SK-N-SH (cell line): Measurements from ENCODE around the gene F7. TPM values are rescaled to one million over a fixed set of nuclear protein-coding genes. Genes with fewer than 3 reads are reported as not detected.
"Not testable (repeated sequence)": the region's sequence is repeated elsewhere in the genome, so short reads cannot be mapped to it uniquely, and the experiment has no call there.

Source experiments
- CTCF ChIA-PET: fragments of 300-600, 350-600 bp; formaldehyde crosslinking; extraction: SDS; loops from one replicate; lab custom pipeline; 2021; lab: Yijun Ruan, JAX
- POLR2A ChIA-PET: fragments of 350-600 bp; sonication (Branson Sonifier 250); formaldehyde crosslinking; extraction: SDS; loops from one replicate; lab custom pipeline; 2020; ENCODE audit warnings: antibody characterized with exemption, inconsistent platforms; lab: Yijun Ruan, JAX
- DNase-seq: peaks from one replicate; pipeline ENCODE4 v3.0.0; 2012
- H2AFZ ChIP-seq: fragments of 200-600 bp; sonication (generic); 2 replicates; pipeline ENCODE4 v1.8.1; 2016; ENCODE audit warnings: antibody characterized with exemption, mild to moderate bottlenecking, low read depth
- H3F3A ChIP-seq: fragments of 200-600 bp; sonication (generic); replicated peaks from 2 replicates; pipeline ENCODE3; 2016; ENCODE audit warnings: antibody characterized with exemption, mild to moderate bottlenecking; ENCODE audit not compliant: insufficient read depth
- H3K27ac ChIP-seq, 2 experiments: fragments of 200-500 bp in 1 of 2; fragments of 200-600 bp in 1 of 2; sonication (Bioruptor generic) in 1 of 2; sonication (generic), shearing (Covaris generic) in 1 of 2; 2 replicates each; pipeline versions ENCODE4 v1.5.1 to v1.6.1; 2014 to 2016; ENCODE audit warnings: low read depth in 2 of 2, inconsistent platforms in 1 of 2, low read length in 1 of 2, mild to moderate bottlenecking in 1 of 2, mixed read lengths in 1 of 2
- H3K27me3 ChIP-seq: fragments of 200-600 bp; sonication (generic), shearing (Covaris generic); 2 replicates; pipeline ENCODE4 v1.6.1; 2016; ENCODE audit warnings: mixed run types; ENCODE audit not compliant: insufficient read depth
- H3K36me3 ChIP-seq, 2 experiments: fragments of 200-500 bp in 1 of 2; fragments of 200-600 bp in 1 of 2; sonication (Bioruptor generic) in 1 of 2; sonication (generic) in 1 of 2; replicated peaks in 1 of 2; 2 replicates each; pipeline versions ENCODE3 to v1.5.1; 2014 to 2016; ENCODE audit warnings: low read length in 1 of 2, mild to moderate bottlenecking in 1 of 2; ENCODE audit not compliant: insufficient read depth in 2 of 2, control insufficient read depth in 1 of 2
- H3K4me1 ChIP-seq, 2 experiments: fragments of 200-500 bp in 1 of 2; fragments of 200-600 bp in 1 of 2; sonication (Bioruptor generic) in 1 of 2; sonication (generic), shearing (Covaris generic) in 1 of 2; 2 replicates each; pipeline versions ENCODE4 v1.5.1 to v1.6.1; 2014 to 2016; ENCODE audit warnings: low read depth in 1 of 2, low read length in 1 of 2, mixed run types in 1 of 2; ENCODE audit not compliant: insufficient read depth in 2 of 2, control insufficient read depth in 1 of 2
- H3K4me2 ChIP-seq: fragments of 200-600 bp; sonication (generic), shearing (Covaris generic); 2 replicates; pipeline ENCODE4 v1.6.1; 2017; ENCODE audit warnings: mixed run types
- H3K4me3 ChIP-seq, 2 experiments: fragments of 200-500 bp in 1 of 2; fragments of 200-600 bp in 1 of 2; sonication (Bioruptor generic) in 1 of 2; sonication (generic), shearing (Covaris generic) in 1 of 2; 2 replicates each; pipeline versions ENCODE4 v1.5.1 to v1.8.1; 2014 to 2016; ENCODE audit warnings: low read depth in 2 of 2, inconsistent platforms in 1 of 2, low read length in 1 of 2, mild to moderate bottlenecking in 1 of 2, mixed read lengths in 1 of 2, moderate library complexity in 1 of 2
- H3K79me2 ChIP-seq: fragments of 200-600 bp; sonication (generic); 2 replicates; pipeline ENCODE4 v1.8.1; 2017; ENCODE audit warnings: mild to moderate bottlenecking; ENCODE audit not compliant: insufficient read depth
- H3K9ac ChIP-seq: fragments of 200-600 bp; sonication (generic); 2 replicates; pipeline ENCODE4 v1.6.1; 2017; ENCODE audit warnings: mixed run types
- H3K9me2 ChIP-seq: fragments of 200-600 bp; sonication (generic); 2 replicates; pipeline ENCODE4 v1.6.1; 2017; ENCODE audit warnings: mixed run types
- H3K9me3 ChIP-seq: fragments of 200-600 bp; sonication (generic); 2 replicates; pipeline ENCODE4 v1.6.1; 2017; ENCODE audit warnings: mixed run types, mild to moderate bottlenecking, moderate library complexity
- H4K20me1 ChIP-seq: fragments of 200-600 bp; sonication (generic); 2 replicates; pipeline ENCODE4 v1.6.1; 2017; ENCODE audit warnings: mild to moderate bottlenecking, mixed run types; ENCODE audit not compliant: insufficient read depth
- EP300 ChIP-seq, 2 experiments: IDR thresholded peaks; 2 replicates each; pipeline versions ENCODE4 v1.4.0 to v1.6.1; 2012; ENCODE audit warnings: borderline replicate concordance in 1 of 2, low read depth in 1 of 2, low read length in 1 of 2
- EZH2phosphoT487 ChIP-seq: fragments of 200-600 bp; sonication (generic); IDR thresholded peaks from 2 replicates; pipeline ENCODE4 v1.6.1; 2017; ENCODE audit warnings: low read depth, mixed run types, mild to moderate bottlenecking, antibody characterized with exemption, moderate library complexity, borderline replicate concordance
- FOXM1 ChIP-seq: IDR thresholded peaks from 2 replicates; pipeline ENCODE4 v1.4.0; 2012; ENCODE audit warnings: low read depth, mild to moderate bottlenecking
- GABPA ChIP-seq: IDR thresholded peaks from 2 replicates; pipeline ENCODE4 v1.4.0; 2012; ENCODE audit warnings: low read depth, mild to moderate bottlenecking
- JUND ChIP-seq: IDR thresholded peaks from 2 replicates; pipeline ENCODE4 v1.4.0; 2012
- NFIC ChIP-seq: IDR thresholded peaks from 2 replicates; pipeline ENCODE4 v1.4.0; 2012; ENCODE audit warnings: borderline replicate concordance
- NRF1 ChIP-seq: IDR thresholded peaks from 2 replicates; pipeline ENCODE4 v1.6.1; 2012; ENCODE audit warnings: low read depth, mild to moderate bottlenecking, low read length
- POLR2AphosphoS5 ChIP-seq: IDR thresholded peaks from 2 replicates; pipeline ENCODE4 v1.6.1; 2012; ENCODE audit warnings: low read depth, low read length
- RXRA ChIP-seq: IDR thresholded peaks from 2 replicates; pipeline ENCODE4 v1.4.0; 2012; ENCODE audit warnings: low read depth, mild to moderate bottlenecking, borderline replicate concordance
- TCF12 ChIP-seq: IDR thresholded peaks from 2 replicates; pipeline ENCODE4 v1.4.0; 2012
- TEAD4 ChIP-seq: IDR thresholded peaks from 2 replicates; pipeline ENCODE4 v1.4.0; 2012; ENCODE audit warnings: mild to moderate bottlenecking, borderline replicate concordance; ENCODE audit not compliant: insufficient read depth
- WGBS: methylation state at CpG from one replicate; pipeline ENCODE4 v1.1.6; 2017; ENCODE audit warnings: low lambda C conversion rate; 5-methylcytosine and 5-hydroxymethylcytosine counted together
- polyA plus RNA-seq, 3 experiments: library from polyadenylated mRNA; depleted of rRNA; stranded (reverse); fragments of >200 nt; gene quantifications; 2 replicates each; pipeline ENCODE4 v1.2.3, GENCODE V29; 2012
- TF ChIP-seq, protein P1 (sequence below): IDR thresholded peaks from 2 replicates; pipeline ENCODE4 v1.4.0; 2012; ENCODE audit warnings: low read depth
- TF ChIP-seq, protein P2 (sequence below): IDR thresholded peaks from 2 replicates; pipeline ENCODE4; 2012

The F7 gene
- polyA plus RNA-seq (2012; rRNA removed), result 0.16 TPM in 1 of 2 replicates, not detected in the other
- polyA plus RNA-seq (2012; cell fraction: cytosol; rRNA removed), result 0.04 TPM in 1 of 2 replicates, not detected in the other
- polyA plus RNA-seq (2012; cell fraction: nucleus; rRNA removed), result 0.02 TPM in 1 of 2 replicates, not detected in the other

DNA sequence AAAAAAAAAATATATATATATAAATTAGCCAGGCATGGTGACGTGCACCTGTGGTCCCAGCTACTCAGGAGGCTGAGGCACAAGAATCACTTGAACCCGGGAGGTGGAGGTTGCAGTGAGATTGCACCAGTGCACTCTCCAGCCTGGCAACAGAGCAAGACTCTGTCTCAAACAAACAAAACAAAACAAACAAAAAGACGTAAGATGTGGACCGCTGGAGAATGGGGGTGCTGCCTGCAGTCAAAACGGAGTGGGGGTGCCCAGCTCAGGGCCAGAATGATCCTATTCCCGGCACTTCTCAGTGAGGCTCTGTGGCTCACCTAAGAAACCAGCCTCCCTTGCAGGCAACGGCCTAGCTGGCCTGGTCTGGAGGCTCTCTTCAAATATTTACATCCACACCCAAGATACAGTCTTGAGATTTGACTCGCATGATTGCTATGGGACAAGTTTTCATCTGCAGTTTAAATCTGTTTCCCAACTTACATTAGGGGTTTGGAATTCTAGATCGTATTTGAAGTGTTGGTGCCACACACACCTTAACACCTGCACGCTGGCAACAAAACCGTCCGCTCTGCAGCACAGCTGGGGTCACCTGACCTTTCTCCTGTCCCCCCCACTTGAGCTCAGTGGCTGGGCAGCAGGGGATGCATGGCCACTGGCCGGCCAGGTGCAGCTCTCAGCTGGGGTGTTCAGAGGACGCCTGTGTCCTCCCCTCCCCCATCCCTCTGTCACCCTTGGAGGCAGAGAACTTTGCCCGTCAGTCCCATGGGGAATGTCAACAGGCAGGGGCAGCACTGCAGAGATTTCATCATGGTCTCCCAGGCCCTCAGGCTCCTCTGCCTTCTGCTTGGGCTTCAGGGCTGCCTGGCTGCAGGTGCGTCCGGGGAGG, at the start of gene F7:
TSS of gene F7 (plus strand) at position 760 of the 889 bp plus-strand sequence. CDS start at position 811, 51 bp downstream.
- Histone ChIP-seq H3K9me2 (no peaks in the 10 kb centered on the region), H3K36me3 (no peaks in the 10 kb centered on the region), H3K4me1 (no peaks in the 10 kb centered on the region), H3K27me3 (peaks cover 4% of the 10 kb centered on the region), H4K20me1 (no peaks in the 10 kb centered on the region), H3K79me2 (no peaks in the 10 kb centered on the region), H3K27ac (no peak within 1 kb of the TSS), H3K4me3 (no peak within 1 kb of the TSS), H2AFZ (no peak within 1 kb of the TSS), H3K9ac (no peak within 1 kb of the TSS), H3F3A (no peaks in the 10 kb centered on the region), H3K9me3 (no peaks in the 10 kb centered on the region), H3K4me2 (no peak within 1 kb of the TSS)
- TF ChIP-seq NRF1 (no peak), EP300 (IDR thresholded peaks at IDR 0.05; ENCODE audit: borderline replicate concordance in 1 of 2, low read depth in 1 of 2, low read length in 1 of 2) (no peak), POLR2AphosphoS5 (no peak)
- WGBS, result 64% methylated on average over 16 of the region's 17 CpGs
- ChIA-PET POLR2A (interaction anchor here (0.6 kb wide), 2 partner anchors 12 to 25 kb away, joined by 3 read pairs; no protein-coding TSS in a partner anchor), CTCF (interaction anchor here (1.6 kb wide), 1 partner anchor 11 kb away, joined by 3 read pairs; no protein-coding TSS in a partner anchor)
- no peak for DNase-seq

DNA sequence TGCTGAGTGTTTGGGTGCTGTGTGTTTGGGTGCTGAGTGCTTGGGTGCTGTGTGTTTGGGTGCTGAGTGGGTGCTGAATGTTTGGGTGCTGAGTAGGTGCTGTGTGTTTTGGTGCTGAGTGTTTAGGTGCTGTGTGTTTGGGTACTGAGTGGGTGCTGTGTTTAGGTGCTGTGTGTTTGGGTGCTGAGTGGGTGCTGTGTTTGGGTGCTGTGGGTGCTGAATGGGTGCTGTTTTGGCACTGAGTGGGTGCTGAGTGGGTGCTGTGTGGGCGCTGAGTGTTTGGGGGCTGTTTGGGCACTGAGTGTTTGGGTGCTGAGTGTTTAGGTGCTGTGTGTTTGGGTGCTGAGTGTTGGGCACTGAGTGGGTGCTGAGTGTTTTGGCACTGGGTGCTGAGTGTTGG, 48.5 kb upstream of the F7 start:
- no peaks in the 10 kb centered on the region for H3K36me3 ChIP-seq
- DNase-seq, result no peak
- H3K4me1 ChIP-seq, result no peaks in the 10 kb centered on the region
- no peaks in the 10 kb centered on the region for H3K9me3 ChIP-seq
- no peaks in the 10 kb centered on the region for H3K79me2 ChIP-seq
- CTCF ChIA-PET, result interaction anchor here (0.6 kb wide), 1 partner anchor 80 kb away, joined by 3 read pairs; no protein-coding TSS in a partner anchor
- H3K9ac ChIP-seq, result no peak overlapping the region
- no peak overlapping the region for H3K27ac ChIP-seq
- TF ChIP-seq JUND (no peak), TCF12 (no peak), NFIC (no peak), TEAD4 (no peak), EZH2phosphoT487 (no peak), RXRA (no peak), EP300 (IDR thresholded peaks at IDR 0.05; ENCODE audit: borderline replicate concordance in 1 of 2, low read depth in 1 of 2, low read length in 1 of 2) (no peak), FOXM1 (no peak), GABPA (no peak)
- TF ChIP-seq, protein P1, sequence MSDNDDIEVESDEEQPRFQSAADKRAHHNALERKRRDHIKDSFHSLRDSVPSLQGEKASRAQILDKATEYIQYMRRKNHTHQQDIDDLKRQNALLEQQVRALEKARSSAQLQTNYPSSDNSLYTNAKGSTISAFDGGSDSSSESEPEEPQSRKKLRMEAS, result no peak
- TF ChIP-seq, protein P2, sequence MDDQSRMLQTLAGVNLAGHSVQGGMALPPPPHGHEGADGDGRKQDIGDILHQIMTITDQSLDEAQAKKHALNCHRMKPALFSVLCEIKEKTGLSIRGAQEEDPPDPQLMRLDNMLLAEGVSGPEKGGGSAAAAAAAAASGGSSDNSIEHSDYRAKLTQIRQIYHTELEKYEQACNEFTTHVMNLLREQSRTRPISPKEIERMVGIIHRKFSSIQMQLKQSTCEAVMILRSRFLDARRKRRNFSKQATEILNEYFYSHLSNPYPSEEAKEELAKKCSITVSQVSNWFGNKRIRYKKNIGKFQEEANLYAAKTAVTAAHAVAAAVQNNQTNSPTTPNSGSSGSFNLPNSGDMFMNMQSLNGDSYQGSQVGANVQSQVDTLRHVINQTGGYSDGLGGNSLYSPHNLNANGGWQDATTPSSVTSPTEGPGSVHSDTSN, result no peak
- no peaks in the 10 kb centered on the region; the same call in 1 of the 2 replicates for H3K27me3 ChIP-seq
- no peak overlapping the region for H2AFZ ChIP-seq
- WGBS, result 83% methylated on average over 1 of the region's 1 CpG
- no peak overlapping the region for H3K4me2 ChIP-seq
- H3K4me3 ChIP-seq, result no peak overlapping the region
- H3F3A ChIP-seq, result no peaks in the 10 kb centered on the region
- H3K9me2 ChIP-seq, result no peaks in the 10 kb centered on the region
- POLR2A ChIA-PET, result no interaction called here
- no peaks in the 10 kb centered on the region for H4K20me1 ChIP-seq

DNA sequence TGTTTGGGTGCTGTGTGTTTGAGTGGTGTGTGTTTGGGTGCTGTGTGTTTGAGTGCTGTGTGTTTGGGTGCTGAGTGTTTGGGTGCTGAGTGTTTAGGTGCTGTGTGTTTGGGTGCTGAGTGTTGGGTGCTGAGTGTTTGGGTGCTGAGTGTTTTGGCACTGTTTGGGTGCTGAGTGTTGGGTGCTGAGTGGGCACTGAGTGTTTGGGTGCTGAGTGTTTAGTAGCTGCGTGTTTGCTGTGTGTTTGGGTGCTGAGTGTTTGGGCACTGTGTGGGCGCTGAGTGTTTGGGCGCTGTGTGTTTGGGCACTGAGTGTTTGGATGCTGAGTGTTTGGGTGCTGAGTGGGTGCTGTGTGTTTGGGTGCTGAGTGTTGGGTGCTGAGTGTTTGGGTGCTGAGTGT, 48.0 kb upstream of the F7 start:
- H4K20me1 ChIP-seq, H3K4me1 ChIP-seq, H3K4me2 ChIP-seq, H3K9me3 ChIP-seq, H3K79me2 ChIP-seq, H3F3A ChIP-seq, H3K9ac ChIP-seq, DNase-seq, H2AFZ ChIP-seq, H3K36me3 ChIP-seq, H3K27ac ChIP-seq, H3K9me2 ChIP-seq, H3K4me3 ChIP-seq, H3K27me3 ChIP-seq, POLR2A ChIA-PET: not testable (repeated sequence)
- CTCF ChIA-PET, result interaction anchor here (0.6 kb wide), 1 partner anchor 80 kb away, joined by 3 read pairs; no protein-coding TSS in a partner anchor
- WGBS, result 81% methylated on average over 3 of the region's 3 CpGs
